ENCODE data around the gene CHAT. TPM values are rescaled to one million over a fixed set of nuclear protein-coding genes. Genes with fewer than 3 reads are reported as not detected.

The CHAT gene
- total RNA-seq, 1 experiment from 2014 or later = not detected

- no peaks in the 10 kb centered on the region for H3K9me3 ChIP-seq (ENCODE audit: control insufficient read depth, low read depth, low read length)
- no peaks in the 10 kb centered on the region for H3K27me3 ChIP-seq (ENCODE audit: insufficient read depth, low read length)
- no peak overlapping the region for H2BK5ac ChIP-seq (ENCODE audit: insufficient read length, low read length)
- H4K91ac ChIP-seq (ENCODE audit: insufficient read length, low read depth, low read length) = no peak overlapping the region
- H3K79me1 ChIP-seq (ENCODE audit: insufficient read depth, low read depth, low read length, poor library complexity, severe bottlenecking) = no peaks in the 10 kb centered on the region
- H2BK12ac ChIP-seq (ENCODE audit: insufficient read length, low read depth, low read length) = no peak overlapping the region
- H2BK120ac ChIP-seq (ENCODE audit: low read depth, low read length, poor library complexity, severe bottlenecking) = no peak overlapping the region
- peaks cover 40% of the 10 kb centered on the region for H3K27me3 Mint-ChIP-seq (ENCODE audit: low read depth)
- H4K5ac ChIP-seq (ENCODE audit: insufficient read length, low read depth, low read length) = no peak overlapping the region
- DNase-seq = no peak
- no peaks in the 10 kb centered on the region for H4K20me1 ChIP-seq (ENCODE audit: control insufficient read depth, insufficient read depth, insufficient read length)
- no peak overlapping the region; the same call in 1 of the 2 replicates for H3K14ac ChIP-seq (ENCODE audit: insufficient read depth, low read length)
- no peaks in the 10 kb centered on the region for H3K36me3 Mint-ChIP-seq (ENCODE audit: insufficient read depth in 1 of 3, low read depth in 3 of 3)
- no peak overlapping the region; a peak in 1 of 5 replicates for H3K4me3 Mint-ChIP-seq
- H3T11ph ChIP-seq (ENCODE audit: low read length) = no peak overlapping the region
- H3K56ac ChIP-seq (ENCODE audit: insufficient read length, low read depth, low read length) = no peak overlapping the region
- no peak overlapping the region for H3K18ac ChIP-seq (ENCODE audit: insufficient read length, low read depth, low read length)
- H3K9ac ChIP-seq (ENCODE audit: extremely low read depth, insufficient read length, low read length) = no peak overlapping the region
- no peak overlapping the region for H3K4me2 ChIP-seq (ENCODE audit: insufficient read depth, insufficient read length, low read length)
- H3K23ac ChIP-seq (ENCODE audit: insufficient read length, low read depth, low read length) = no peak overlapping the region
- peaks cover 13% of the 10 kb centered on the region in 2 experiments for H3K4me1 Mint-ChIP-seq
- WGBS (ENCODE audit: extremely low coverage, insufficient read length, low lambda C conversion rate) = no CpG with 5 or more reads among the region's 13 CpGs
- no peaks in the 10 kb centered on the region for H3K79me2 ChIP-seq (ENCODE audit: insufficient read depth, low read length)
- H2AFZ ChIP-seq (ENCODE audit: low read length) = no peak overlapping the region
- no peaks in the 10 kb centered on the region for H3K23me2 ChIP-seq (ENCODE audit: insufficient read length, low read depth, low read length, poor library complexity, severe bottlenecking)
- no peak for TF ChIP-seq CTCF (conservative IDR thresholded peaks at IDR 0.05)
- H2BK15ac ChIP-seq (ENCODE audit: low read depth, low read length) = no peak overlapping the region
- no peak overlapping the region; a peak in 1 of 7 replicates for H3K27ac Mint-ChIP-seq
- H3K9me3 Mint-ChIP-seq = no peaks in the 10 kb centered on the region
- H3K27ac ChIP-seq (ENCODE audit: insufficient read length, low read depth, low read length) = no peak overlapping the region
- no peak overlapping the region for H2AK5ac ChIP-seq (ENCODE audit: insufficient read length, low read length)
- H3K4me1 ChIP-seq (ENCODE audit: insufficient read depth, low read length) = no peaks in the 10 kb centered on the region
- no peak overlapping the region for H3K4ac ChIP-seq (ENCODE audit: low read depth, low read length)
- no peak overlapping the region for H4K8ac ChIP-seq (replicated peaks; ENCODE audit: insufficient read length, low read depth, low read length)
- no peak overlapping the region for H2BK20ac ChIP-seq (ENCODE audit: low read depth, low read length, poor library complexity, severe bottlenecking)
These were observed 17.9 kb upstream of the CHAT start for GRCh38 chr10:49595713-49596492.
